SU-DHL-6 (cell line): ENCODE results near the gene LCMT2.

Source experiments
- EZH2phosphoT487 ChIP-seq: fragments of 200-600 bp; sonication (generic), shearing (Covaris generic); conservative IDR thresholded peaks from 2 replicates; pipeline ENCODE4 v1.6.1; 2018; ENCODE audit warnings: mild to moderate bottlenecking, antibody characterized with exemption, low read length, moderate library complexity, mixed read lengths
- TF ChIP-seq, protein P1 (sequence below): fragments of 200-600 bp; sonication (generic); IDR thresholded peaks from one replicate; pipeline ENCODE4 v1.5.1; 2017; ENCODE audit warnings: antibody characterized with exemption, mild to moderate bottlenecking, low read length, moderate library complexity; ENCODE audit not compliant: insufficient read depth, poor library complexity, severe bottlenecking

DNA sequence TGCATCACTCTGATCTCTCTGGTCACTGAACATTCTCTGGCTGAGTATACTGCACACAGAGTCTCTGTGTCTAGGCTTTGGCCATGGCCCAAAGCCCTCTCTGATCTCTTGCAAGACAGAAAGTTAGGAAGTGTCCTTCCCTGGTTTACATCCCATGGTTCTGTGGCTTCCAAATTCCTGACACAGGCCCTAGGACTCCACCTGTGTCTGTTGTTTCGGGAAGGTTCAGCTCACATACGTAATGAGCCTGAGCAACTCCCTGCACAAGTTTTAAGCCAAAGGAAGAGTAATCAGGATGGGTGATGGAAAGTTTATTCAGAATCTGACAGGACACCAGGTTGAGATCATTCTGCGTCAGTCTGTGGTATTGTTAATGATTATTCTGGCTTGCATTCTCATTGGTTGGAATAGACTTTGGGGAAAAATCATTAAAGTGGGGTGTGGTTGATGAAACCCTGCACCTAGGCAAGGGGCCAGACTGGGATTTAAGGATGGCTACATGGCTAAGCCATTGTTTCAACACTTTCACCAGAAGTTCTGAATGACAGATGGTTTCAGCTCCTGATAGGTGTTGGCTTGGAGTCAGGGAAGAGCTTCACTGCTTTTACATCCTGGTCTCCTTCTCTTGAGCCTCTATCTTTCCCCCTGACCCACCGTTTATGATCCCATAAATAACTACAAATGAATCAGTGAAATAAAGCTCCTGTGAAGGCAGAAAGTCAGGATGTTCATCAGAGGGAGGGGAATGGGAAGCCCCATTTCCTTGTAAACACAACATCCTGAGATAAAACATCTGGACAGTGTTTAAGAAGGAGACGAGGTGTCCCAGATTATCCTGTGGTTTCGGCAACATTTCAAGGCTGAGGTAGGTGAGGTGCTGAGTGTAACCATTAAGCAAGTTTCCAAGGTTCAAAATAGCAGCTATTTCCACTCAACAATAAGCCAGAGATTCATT, 14.1 kb downstream of the LCMT2 start:
- TF ChIP-seq, protein P1, sequence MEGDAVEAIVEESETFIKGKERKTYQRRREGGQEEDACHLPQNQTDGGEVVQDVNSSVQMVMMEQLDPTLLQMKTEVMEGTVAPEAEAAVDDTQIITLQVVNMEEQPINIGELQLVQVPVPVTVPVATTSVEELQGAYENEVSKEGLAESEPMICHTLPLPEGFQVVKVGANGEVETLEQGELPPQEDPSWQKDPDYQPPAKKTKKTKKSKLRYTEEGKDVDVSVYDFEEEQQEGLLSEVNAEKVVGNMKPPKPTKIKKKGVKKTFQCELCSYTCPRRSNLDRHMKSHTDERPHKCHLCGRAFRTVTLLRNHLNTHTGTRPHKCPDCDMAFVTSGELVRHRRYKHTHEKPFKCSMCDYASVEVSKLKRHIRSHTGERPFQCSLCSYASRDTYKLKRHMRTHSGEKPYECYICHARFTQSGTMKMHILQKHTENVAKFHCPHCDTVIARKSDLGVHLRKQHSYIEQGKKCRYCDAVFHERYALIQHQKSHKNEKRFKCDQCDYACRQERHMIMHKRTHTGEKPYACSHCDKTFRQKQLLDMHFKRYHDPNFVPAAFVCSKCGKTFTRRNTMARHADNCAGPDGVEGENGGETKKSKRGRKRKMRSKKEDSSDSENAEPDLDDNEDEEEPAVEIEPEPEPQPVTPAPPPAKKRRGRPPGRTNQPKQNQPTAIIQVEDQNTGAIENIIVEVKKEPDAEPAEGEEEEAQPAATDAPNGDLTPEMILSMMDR: no peak
- no peak for TF ChIP-seq EZH2phosphoT487
